HL-60 (cell line): ENCODE results near the gene DNAL4.

ENCODE experiments used
- DNase-seq, 2 experiments: peaks; one replicate each; pipeline ENCODE4 v3.0.0-alpha.2; 2010 to 2020; ENCODE audit warnings: low read depth in 1 of 2, low spot score in 1 of 2
- H3K27ac ChIP-seq: fragments of 250-450 bp; sonication (Bioruptor Pico); replicated peaks from 2 replicates; pipeline ENCODE4 v1.5.1; 2020; ENCODE audit warnings: mild to moderate bottlenecking, moderate library complexity
- H3K27me3 ChIP-seq: fragments of 250-450 bp; sonication (Bioruptor Pico); 2 replicates; pipeline ENCODE4 v1.5.1; 2021; ENCODE audit warnings: mild to moderate bottlenecking, moderate library complexity; ENCODE audit not compliant: insufficient read depth, poor library complexity, severe bottlenecking
- H3K4me3 ChIP-seq: replicated peaks from 2 replicates; pipeline ENCODE4 v1.5.1; 2011; ENCODE audit warnings: mild to moderate bottlenecking, control low read depth, low read length; ENCODE audit not compliant: insufficient read depth
- CTCF ChIP-seq: IDR thresholded peaks from one replicate; pipeline ENCODE4 v1.5.1; 2011; ENCODE audit warnings: low read length, control low read depth, inconsistent platforms; ENCODE audit not compliant: insufficient read depth
- GABPA ChIP-seq: IDR thresholded peaks from 2 replicates; pipeline ENCODE4 v1.6.1; 2012; ENCODE audit warnings: low read depth
- POLR2AphosphoS5 ChIP-seq: IDR thresholded peaks from 2 replicates; pipeline ENCODE4 v1.6.1; 2012; ENCODE audit warnings: low read depth
- REST ChIP-seq: IDR thresholded peaks from 2 replicates; pipeline ENCODE4 v1.6.1; 2012; ENCODE audit warnings: low read depth; ENCODE audit not compliant: insufficient replicate concordance
- SPI1 ChIP-seq: IDR thresholded peaks from 2 replicates; pipeline ENCODE4 v1.6.1; 2012; ENCODE audit warnings: low read depth, mild to moderate bottlenecking, borderline replicate concordance

Gene DNAL4

GRCh38 chr22:38759005-38759404, 34.9 kb downstream of the DNAL4 start:
- no peak for TF ChIP-seq CTCF
- TF ChIP-seq REST = no peak
- TF ChIP-seq GABPA = no peak
- no peak for TF ChIP-seq POLR2AphosphoS5
- no peak for TF ChIP-seq SPI1
- no peak for DNase-seq
- Histone ChIP-seq H3K27me3 (no peaks in the 10 kb centered on the region), H3K27ac (no peak overlapping the region), H3K4me3 (no peak overlapping the region)

GRCh38 chr22:38758276-38758945, 35.5 kb downstream of the DNAL4 start:
- Histone ChIP-seq H3K27me3 (no peaks in the 10 kb centered on the region), H3K4me3 (no peak overlapping the region), H3K27ac (no peak overlapping the region)
- no peak for TF ChIP-seq CTCF
- TF ChIP-seq REST = no peak
- TF ChIP-seq SPI1 = no peak
- no peak for TF ChIP-seq POLR2AphosphoS5
- no peak for TF ChIP-seq GABPA
- DNase-seq = no peak

GRCh38 chr22:38757464-38757757, 36.5 kb downstream of the DNAL4 start:
- DNase-seq = no peak
- peak overlapping the region; percentile 72 for H3K4me3 ChIP-seq
- TF ChIP-seq GABPA (no peak), CTCF (no peak), SPI1 (no peak), REST (no peak), POLR2AphosphoS5 (no peak)

More at GRCh38 chr22:38757464-38757757, 36.5 kb downstream of the DNAL4 start:
- H3K27ac ChIP-seq = peak overlapping the region; percentile 92
- no peaks in the 10 kb centered on the region for H3K27me3 ChIP-seq
